Uterus (tissue), 4 donors: ENCODE data around the gene ARMC10. TPM values are rescaled to one million over a fixed set of nuclear protein-coding genes. Genes with fewer than 3 reads are reported as not detected.

Experiments
- DNase-seq, 2 donors: peaks; one replicate each; pipeline ENCODE4 v3.0.0-alpha.2; 2019 to 2020
- H3K27ac ChIP-seq, 2 donors: fragments of 200-600 bp; sonication (generic); 1 replicate in 1 of 2; 2 replicates in 1 of 2; pipeline ENCODE4 v1.5.1; 2016 to 2018
- H3K27me3 ChIP-seq, 2 donors: fragments of 200-600 bp; sonication (generic); one replicate each; pipeline ENCODE4 v1.5.1; 2018 to 2019; ENCODE audit warnings: control low read depth in 1 of 2
- H3K36me3 ChIP-seq, 2 donors: fragments of 200-600 bp; sonication (generic); one replicate each; pipeline ENCODE4 v1.5.1; 2019; ENCODE audit warnings: control low read depth in 1 of 2
- H3K4me1 ChIP-seq, 2 donors: fragments of 200-600 bp; sonication (generic); one replicate each; pipeline ENCODE4 v1.5.1; 2018 to 2019; ENCODE audit warnings: control low read depth in 1 of 2
- H3K4me3 ChIP-seq, 2 donors: fragments of 200-600 bp; sonication (generic); 1 replicate in 1 of 2; 2 replicates in 1 of 2; pipeline ENCODE4 v1.5.1; 2018 to 2019; ENCODE audit warnings: mild to moderate bottlenecking in 1 of 2
- H3K9me3 ChIP-seq, 2 donors: fragments of 200-600 bp; sonication (generic); one replicate each; pipeline ENCODE4 v1.5.1; 2019; ENCODE audit warnings: control low read depth in 1 of 2
- CTCF ChIP-seq, 4 experiments: fragments of 200-600 bp in 2 of 4; fragments of 450-650 bp in 2 of 4; sonication (generic) in 2 of 4; IDR thresholded peaks; one replicate each; pipeline ENCODE4 v1.5.1; 2016 to 2019; ENCODE audit warnings: antibody characterized with exemption in 4 of 4, mild to moderate bottlenecking in 2 of 4, moderate library complexity in 1 of 4
- POLR2A ChIP-seq, 2 donors: fragments of 450-650 bp; IDR thresholded peaks; one replicate each; pipeline ENCODE4 v1.6.1; 2016; ENCODE audit warnings: antibody characterized with exemption in 2 of 2, mild to moderate bottlenecking in 1 of 2, moderate library complexity in 1 of 2
- intact Hi-C: fragments of 100-400 bp; cut with DNase I; formaldehyde crosslinking; loops from one replicate; pipeline ENCODE4 v1.15.1; 2023; ENCODE audit warnings: low total_unique reads
- total RNA-seq, 4 donors: library from RNA; depleted of rRNA in 3 of 4; stranded (reverse); fragments of >200 nt in 3 of 4; gene quantifications; one replicate each; pipeline versions ENCODE4 v1.1.0 to v1.2.4, GENCODE V29; 2014 to 2023
- donor health status: DM: yes; HTN: yes; CAD: no.

The ARMC10 gene
- total RNA-seq, 4 donors from 2014 or later: 47.0 to 66.1 (median 57.2) TPM

- intact Hi-C loops: no loop called here
- H3K4me1 ChIP-seq: no peaks in the 10 kb centered on the region
- no peaks in the 10 kb centered on the region for H3K27me3 ChIP-seq
- no peaks in the 10 kb centered on the region for H3K9me3 ChIP-seq
- H3K27ac ChIP-seq: no peak overlapping the region
- DNase-seq: no peak
- no peak for TF ChIP-seq POLR2A (IDR thresholded peaks at IDR 0.05)
- TF ChIP-seq CTCF (IDR thresholded peaks at IDR 0.05): no peak
- no peaks in the 10 kb centered on the region for H3K36me3 ChIP-seq
- no peak overlapping the region for H3K4me3 ChIP-seq
Observed at GRCh38 chr7:103124429-103124979, 49.6 kb downstream of the ARMC10 start.

GRCh38 chr7:103127006-103127405, 52.1 kb downstream of the ARMC10 start:
- Histone ChIP-seq H3K36me3 (no peaks in the 10 kb centered on the region), H3K4me1 (no peaks in the 10 kb centered on the region), H3K27me3 (no peaks in the 10 kb centered on the region), H3K27ac (no peak overlapping the region), H3K4me3 (no peak overlapping the region), H3K9me3 (no peaks in the 10 kb centered on the region)
- no peak for DNase-seq
- intact Hi-C loops: no loop called here
- TF ChIP-seq POLR2A (IDR thresholded peaks at IDR 0.05) (no peak), CTCF (IDR thresholded peaks at IDR 0.05) (no peak)

- TF ChIP-seq POLR2A (IDR thresholded peaks at IDR 0.05) (no peak), CTCF (IDR thresholded peaks at IDR 0.05) (no peak)
- Histone ChIP-seq H3K4me3 (no peak overlapping the region), H3K9me3 (no peaks in the 10 kb centered on the region), H3K27ac (no peak overlapping the region), H3K4me1 (no peaks in the 10 kb centered on the region), H3K27me3 (no peaks in the 10 kb centered on the region), H3K36me3 (no peaks in the 10 kb centered on the region)
- intact Hi-C loops: no loop called here
- no peak for DNase-seq
Observed at GRCh38 chr7:103129702-103130549, 55.0 kb downstream of the ARMC10 start.

- TF ChIP-seq POLR2A (IDR thresholded peaks at IDR 0.05) (no peak), CTCF (IDR thresholded peaks at IDR 0.05) (no peak)
- no peaks in the 10 kb centered on the region for H3K4me1 ChIP-seq
- intact Hi-C loops: no loop called here
- H3K27ac ChIP-seq: no peak overlapping the region
- H3K36me3 ChIP-seq: no peaks in the 10 kb centered on the region
- no peaks in the 10 kb centered on the region for H3K9me3 ChIP-seq
- no peaks in the 10 kb centered on the region for H3K27me3 ChIP-seq
- no peak for DNase-seq
- no peak overlapping the region for H3K4me3 ChIP-seq
Observed at GRCh38 chr7:103130901-103131624, 56.1 kb downstream of the ARMC10 start.
